D721Med (cell line): ENCODE measurements around the gene CCDC170.

Experiments used
- DNase-seq: peaks from one replicate; pipeline ENCODE4 v3.0.0; 2011; ENCODE audit warnings: low spot score; ENCODE audit not compliant: insufficient read length
- FAIRE-seq: peaks from 2 replicates; lab custom pipeline; 2011; peaks lifted over from hg19 to GRCh38; lab: Jason Lieb, UNC
- CTCF ChIP-seq: IDR thresholded peaks from 2 replicates; pipeline ENCODE4 v1.5.1; 2012; ENCODE audit warnings: mild to moderate bottlenecking, control low read depth; ENCODE audit not compliant: insufficient read depth; ENCODE audit errors: missing control alignments

The CCDC170 gene

GRCh38 chr6:151481786-151482185 lies 12.0 kb upstream of the CCDC170 start:
- DNase-seq (no peak), FAIRE-seq (no peak)
- no peak for TF ChIP-seq CTCF

- TF ChIP-seq CTCF: no peak
- FAIRE-seq: no peak
- DNase-seq: no peak
Observed at GRCh38 chr6:151482290-151482689, 11.5 kb upstream of the CCDC170 start.

- FAIRE-seq (peak; percentile 51), DNase-seq (no peak)
- no peak for TF ChIP-seq CTCF
Observed at GRCh38 chr6:151483994-151484393, 9.8 kb upstream of the CCDC170 start.

GRCh38 chr6:151488226-151488625 lies 5.6 kb upstream of the CCDC170 start:
- DNase-seq: no peak
- no peak for TF ChIP-seq CTCF
- FAIRE-seq: no peak

GRCh38 chr6:151490996-151491395 lies 2.8 kb upstream of the CCDC170 start:
- DNase-seq (no peak), FAIRE-seq (no peak)
- no peak for TF ChIP-seq CTCF

- no peak for TF ChIP-seq CTCF
- FAIRE-seq (no peak), DNase-seq (no peak)
Observed at GRCh38 chr6:151493161-151493803, 535 bp upstream of the CCDC170 start.

- no peak for TF ChIP-seq CTCF
- FAIRE-seq (no peak), DNase-seq (no peak)
Observed at GRCh38 chr6:151494235-151494935, 568 bp downstream of the CCDC170 start.
